CD4-positive, alpha-beta T cell treated with Interleukin-1 beta for 1 hour (primary cell): ENCODE results near the gene PTPN1.
"Not testable (repeated sequence)": the region's sequence is repeated elsewhere in the genome, so short reads cannot be mapped to it uniquely, and the experiment has no call there.

Experiments used
- DNase-seq, 2 donors: peaks; one replicate each; pipeline ENCODE4 v3.0.0-alpha.2; 2020 to 2022

Gene PTPN1

GRCh38 chr20:50594591-50595432 is 84.6 kb downstream of the PTPN1 start:
- no peak for DNase-seq

GRCh38 chr20:50595433-50595895 is 85.3 kb downstream of the PTPN1 start:
- no peak for DNase-seq

- no peak for DNase-seq
These were observed 86.0 kb downstream of the PTPN1 start for GRCh38 chr20:50595988-50596693.

- no peak for DNase-seq
These were observed 86.5 kb downstream of the PTPN1 start for GRCh38 chr20:50596694-50597021.

GRCh38 chr20:50597406-50597969 is 87.3 kb downstream of the PTPN1 start:
- DNase-seq: no peak

GRCh38 chr20:50598074-50598473 is 87.9 kb downstream of the PTPN1 start:
- no peak for DNase-seq

- not testable (repeated sequence) for DNase-seq
These were observed 88.6 kb downstream of the PTPN1 start for GRCh38 chr20:50598768-50599167.

- DNase-seq: no peak
These were observed 90.2 kb downstream of the PTPN1 start for GRCh38 chr20:50600281-50600895.

- no peak for DNase-seq
These were observed 91.6 kb downstream of the PTPN1 start for GRCh38 chr20:50601511-50602431.

- no peak for DNase-seq
These were observed 92.4 kb downstream of the PTPN1 start for GRCh38 chr20:50602432-50603088.

- no peak for DNase-seq
These were observed 94.3 kb downstream of the PTPN1 start for GRCh38 chr20:50604451-50604850.

- no peak for DNase-seq
These were observed 95.0 kb downstream of the PTPN1 start for GRCh38 chr20:50605136-50605535.

GRCh38 chr20:50607436-50607835 is 97.3 kb downstream of the PTPN1 start:
- no peak for DNase-seq

GRCh38 chr20:50607850-50608749 is 97.9 kb downstream of the PTPN1 start:
- DNase-seq: no peak

GRCh38 chr20:50608750-50609104 is 98.5 kb downstream of the PTPN1 start:
- DNase-seq: no peak

GRCh38 chr20:50609438-50609989 is 99.3 kb downstream of the PTPN1 start:
- no peak for DNase-seq

- DNase-seq: no peak
These were observed 100.1 kb downstream of the PTPN1 start for GRCh38 chr20:50610212-50610718.

GRCh38 chr20:50611128-50611810 is 101.1 kb downstream of the PTPN1 start:
- no peak for DNase-seq

GRCh38 chr20:50613438-50614169 is 103.4 kb downstream of the PTPN1 start:
- no peak for DNase-seq
